ENCODE measurements around the gene HIPK3.

- TF ChIP-seq, protein P1, sequence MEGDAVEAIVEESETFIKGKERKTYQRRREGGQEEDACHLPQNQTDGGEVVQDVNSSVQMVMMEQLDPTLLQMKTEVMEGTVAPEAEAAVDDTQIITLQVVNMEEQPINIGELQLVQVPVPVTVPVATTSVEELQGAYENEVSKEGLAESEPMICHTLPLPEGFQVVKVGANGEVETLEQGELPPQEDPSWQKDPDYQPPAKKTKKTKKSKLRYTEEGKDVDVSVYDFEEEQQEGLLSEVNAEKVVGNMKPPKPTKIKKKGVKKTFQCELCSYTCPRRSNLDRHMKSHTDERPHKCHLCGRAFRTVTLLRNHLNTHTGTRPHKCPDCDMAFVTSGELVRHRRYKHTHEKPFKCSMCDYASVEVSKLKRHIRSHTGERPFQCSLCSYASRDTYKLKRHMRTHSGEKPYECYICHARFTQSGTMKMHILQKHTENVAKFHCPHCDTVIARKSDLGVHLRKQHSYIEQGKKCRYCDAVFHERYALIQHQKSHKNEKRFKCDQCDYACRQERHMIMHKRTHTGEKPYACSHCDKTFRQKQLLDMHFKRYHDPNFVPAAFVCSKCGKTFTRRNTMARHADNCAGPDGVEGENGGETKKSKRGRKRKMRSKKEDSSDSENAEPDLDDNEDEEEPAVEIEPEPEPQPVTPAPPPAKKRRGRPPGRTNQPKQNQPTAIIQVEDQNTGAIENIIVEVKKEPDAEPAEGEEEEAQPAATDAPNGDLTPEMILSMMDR (IDR thresholded peaks at IDR 0.05): no peak
- TF ChIP-seq POLR2A (IDR thresholded peaks at IDR 0.05): no peak
These were observed 23.2 kb downstream of the HIPK3 start for GRCh38 chr11:33280411-33280810.

Measured in gastroesophageal sphincter (tissue), 3 donors.